SK-MEL-5 (cell line): ENCODE measurements around the gene TESK2. TPM values are rescaled to one million over a fixed set of nuclear protein-coding genes. Genes with fewer than 3 reads are reported as not detected.
"Not testable (repeated sequence)": the region's sequence is repeated elsewhere in the genome, so short reads cannot be mapped to it uniquely, and the experiment has no call there.

Experiments used
- DNase-seq: peaks from one replicate; pipeline ENCODE4 v3.0.0-alpha.2; 2016; ENCODE audit warnings: low read depth, low spot score
- in situ Hi-C: cut with HindIII; loops from 2 replicates; pipeline ENCODE4 v1.10.0; 2016; ENCODE audit warnings: low sequenced_read_pairs, high pct_unique_total_duplicates, low pct_unique_long_range_greater_than_20kb
- polyA plus RNA-seq, 2 experiments: library from polyadenylated mRNA; depleted of rRNA; stranded (reverse); fragments of >200 nt; gene quantifications; 2 replicates each; pipeline ENCODE4 v1.2.3, GENCODE V29; 2015
- total RNA-seq: library from RNA; depleted of rRNA; stranded (reverse); fragments of >200 nt; shearing (Covaris generic); gene quantifications from 2 replicates; pipeline ENCODE4 v1.2.3, GENCODE V29; 2014; rRNA removed

Gene TESK2, protein sequence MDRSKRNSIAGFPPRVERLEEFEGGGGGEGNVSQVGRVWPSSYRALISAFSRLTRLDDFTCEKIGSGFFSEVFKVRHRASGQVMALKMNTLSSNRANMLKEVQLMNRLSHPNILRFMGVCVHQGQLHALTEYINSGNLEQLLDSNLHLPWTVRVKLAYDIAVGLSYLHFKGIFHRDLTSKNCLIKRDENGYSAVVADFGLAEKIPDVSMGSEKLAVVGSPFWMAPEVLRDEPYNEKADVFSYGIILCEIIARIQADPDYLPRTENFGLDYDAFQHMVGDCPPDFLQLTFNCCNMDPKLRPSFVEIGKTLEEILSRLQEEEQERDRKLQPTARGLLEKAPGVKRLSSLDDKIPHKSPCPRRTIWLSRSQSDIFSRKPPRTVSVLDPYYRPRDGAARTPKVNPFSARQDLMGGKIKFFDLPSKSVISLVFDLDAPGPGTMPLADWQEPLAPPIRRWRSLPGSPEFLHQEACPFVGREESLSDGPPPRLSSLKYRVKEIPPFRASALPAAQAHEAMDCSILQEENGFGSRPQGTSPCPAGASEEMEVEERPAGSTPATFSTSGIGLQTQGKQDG
- total RNA-seq, result 32.9 and 36.1 TPM in 2 replicates
- polyA plus RNA-seq (2015; cell fraction: cytosol; rRNA removed), result 34.6 and 45.8 TPM in 2 replicates
- polyA plus RNA-seq (2015; cell fraction: nucleus; rRNA removed), result 52.1 and 55.6 TPM in 2 replicates

GRCh38 chr1:45490626-45491486 lies at the start of gene TESK2:
TESK2 (minus strand) TSS chr1:45491163; CDS start chr1:45457785, 33,378 bp downstream.
- DNase-seq, result peak; percentile 100
- in situ Hi-C loops, result no loop called here

DNA sequence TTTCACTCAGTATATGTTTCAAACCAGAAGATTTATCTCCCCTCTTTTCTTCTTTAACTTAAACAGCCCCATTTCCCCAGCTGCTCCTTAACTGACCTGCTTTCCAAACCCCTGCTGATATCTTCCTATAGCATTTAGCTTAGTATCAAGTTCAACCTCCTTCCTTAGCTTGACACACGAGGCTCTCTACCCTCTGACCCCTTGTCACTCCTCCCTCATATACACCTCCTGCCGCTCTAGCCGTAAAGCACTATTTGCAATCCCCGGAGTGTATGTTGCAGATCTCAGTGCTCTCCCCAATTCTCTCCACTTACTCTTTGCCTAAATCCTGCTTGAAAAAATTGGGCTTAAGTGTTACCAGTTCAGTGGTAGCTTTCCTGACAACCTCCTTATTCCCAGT lies 45.9 kb upstream of the TESK2 start:
- in situ Hi-C loops, result no loop called here
- DNase-seq, result no peak

DNA sequence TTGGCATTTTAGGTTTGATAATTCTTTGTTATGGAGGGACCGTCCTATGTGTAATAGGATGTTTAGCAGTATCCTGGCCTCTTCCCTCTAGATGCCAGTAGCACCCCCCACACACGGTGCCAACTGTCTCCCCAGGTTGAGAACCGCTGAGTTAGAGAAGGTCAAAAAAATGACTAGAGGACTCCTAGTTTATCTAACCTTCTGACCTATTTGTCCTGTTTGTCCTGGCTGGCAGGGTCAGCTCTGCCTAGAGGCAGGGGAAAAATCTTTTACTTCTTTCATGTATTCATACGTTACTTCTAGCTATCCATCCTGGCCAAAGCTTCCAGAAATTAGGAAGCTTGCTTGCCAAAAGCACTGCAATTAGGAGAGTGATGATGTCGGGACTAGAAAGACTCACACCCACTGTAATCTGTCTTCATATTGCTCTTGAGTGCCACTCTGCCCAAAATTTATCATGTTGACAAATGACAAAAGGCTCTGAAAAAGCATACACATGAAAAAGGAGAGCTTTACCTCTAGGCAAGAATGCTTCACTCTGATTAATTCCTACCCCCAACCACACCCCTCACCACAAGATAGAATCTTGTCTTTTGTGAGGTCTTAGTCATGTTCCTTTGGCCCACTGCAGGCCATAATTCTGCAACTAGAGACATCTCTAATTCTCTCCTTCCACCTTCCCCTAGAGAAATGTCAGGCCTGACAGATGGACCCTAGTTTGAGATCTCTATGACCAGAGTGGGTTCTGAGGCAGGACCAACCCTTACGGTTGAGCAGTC lies 45.2 kb upstream of the TESK2 start:
- in situ Hi-C loops, result no loop called here
- DNase-seq, result no peak

GRCh38 chr1:45531873-45532272 lies 40.9 kb upstream of the TESK2 start:
- in situ Hi-C loops, result no loop called here
- DNase-seq, result no peak

GRCh38 chr1:45530632-45531135 lies 39.7 kb upstream of the TESK2 start:
- no peak for DNase-seq
- in situ Hi-C loops, result no loop called here

DNA sequence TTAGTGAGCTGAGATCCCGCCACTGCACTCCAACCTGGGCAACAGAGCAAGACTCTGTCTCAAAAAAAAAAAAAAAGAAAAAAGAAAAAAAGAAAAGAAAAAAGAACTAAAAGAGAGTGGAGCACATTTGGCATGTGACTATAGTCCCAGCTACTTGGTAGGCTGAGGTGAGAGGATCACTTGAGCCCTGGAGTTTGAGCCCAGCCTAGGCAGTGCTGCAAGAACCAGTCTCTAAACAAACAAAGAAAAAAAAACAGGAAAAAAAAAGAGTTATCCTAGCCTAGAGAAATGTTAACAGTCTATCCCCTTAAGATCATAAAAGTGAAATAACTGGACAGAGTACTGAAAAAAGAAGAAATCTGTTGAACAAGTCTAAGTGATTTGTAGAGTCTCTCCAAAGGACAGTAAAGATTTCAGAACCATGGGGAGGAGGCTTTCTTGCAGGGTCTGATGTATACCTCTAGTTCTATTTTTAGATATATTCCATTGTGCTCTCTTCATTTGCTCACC lies 35.2 kb upstream of the TESK2 start:
- in situ Hi-C loops, result no loop called here
- no peak for DNase-seq

GRCh38 chr1:45523975-45524374 lies 33.0 kb upstream of the TESK2 start:
- in situ Hi-C loops, DNase-seq: not testable (repeated sequence)

DNA sequence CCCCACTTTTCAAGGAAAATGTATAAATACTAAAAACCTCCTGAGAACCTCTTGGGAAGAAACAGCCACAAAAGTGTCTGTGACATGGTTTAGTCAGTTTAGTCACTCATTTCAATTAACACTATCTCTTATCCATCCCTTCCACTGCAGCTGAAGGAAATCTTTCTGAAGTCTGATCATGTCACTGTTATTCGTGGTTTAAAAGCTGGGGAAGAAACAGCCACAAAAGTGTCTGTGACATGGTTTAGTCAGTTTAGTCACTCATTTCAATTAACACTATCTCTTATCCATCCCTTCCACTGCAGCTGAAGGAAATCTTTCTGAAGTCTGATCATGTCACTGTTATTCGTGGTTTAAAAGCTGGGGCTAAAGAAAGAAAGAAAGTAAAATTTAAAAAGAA lies 32.6 kb upstream of the TESK2 start:
- DNase-seq, in situ Hi-C loops: not testable (repeated sequence)

DNA sequence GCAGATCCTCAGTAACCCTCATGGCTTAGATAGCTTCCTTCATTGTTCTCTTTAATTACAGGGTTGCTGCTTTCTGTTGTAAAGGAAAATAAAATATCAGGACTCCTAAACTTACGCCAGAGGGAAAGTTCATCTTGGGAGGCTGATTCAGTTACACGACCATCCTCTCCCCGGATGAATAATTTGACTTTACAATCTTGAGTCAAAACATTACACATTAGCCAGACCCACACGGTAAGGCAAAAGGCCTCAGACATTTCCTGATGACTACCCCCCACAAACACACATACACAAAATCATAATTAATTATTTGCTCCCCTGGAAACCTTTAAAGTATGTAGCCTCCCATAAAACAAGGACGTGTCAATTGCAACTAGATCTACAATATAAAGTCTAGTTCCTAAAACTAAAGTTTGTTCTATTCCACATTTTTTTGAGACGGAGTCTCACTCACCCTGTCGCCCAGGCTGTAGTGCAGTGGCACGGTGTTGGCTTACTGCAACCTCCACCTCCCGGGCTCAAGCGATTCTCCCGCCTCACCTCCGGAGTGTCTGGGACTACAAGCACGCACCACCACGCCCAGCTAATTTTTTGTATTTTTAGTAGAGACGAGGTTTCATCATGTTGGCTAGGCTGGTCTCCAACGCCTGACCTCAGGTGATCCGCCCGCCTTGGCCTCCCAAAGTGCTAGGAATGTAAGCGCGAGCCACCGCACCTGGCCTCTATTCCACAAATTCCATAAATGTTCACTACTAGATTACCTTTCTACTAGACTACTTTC lies 31.6 kb upstream of the TESK2 start:
- DNase-seq, result no peak
- in situ Hi-C loops, result no loop called here

DNA sequence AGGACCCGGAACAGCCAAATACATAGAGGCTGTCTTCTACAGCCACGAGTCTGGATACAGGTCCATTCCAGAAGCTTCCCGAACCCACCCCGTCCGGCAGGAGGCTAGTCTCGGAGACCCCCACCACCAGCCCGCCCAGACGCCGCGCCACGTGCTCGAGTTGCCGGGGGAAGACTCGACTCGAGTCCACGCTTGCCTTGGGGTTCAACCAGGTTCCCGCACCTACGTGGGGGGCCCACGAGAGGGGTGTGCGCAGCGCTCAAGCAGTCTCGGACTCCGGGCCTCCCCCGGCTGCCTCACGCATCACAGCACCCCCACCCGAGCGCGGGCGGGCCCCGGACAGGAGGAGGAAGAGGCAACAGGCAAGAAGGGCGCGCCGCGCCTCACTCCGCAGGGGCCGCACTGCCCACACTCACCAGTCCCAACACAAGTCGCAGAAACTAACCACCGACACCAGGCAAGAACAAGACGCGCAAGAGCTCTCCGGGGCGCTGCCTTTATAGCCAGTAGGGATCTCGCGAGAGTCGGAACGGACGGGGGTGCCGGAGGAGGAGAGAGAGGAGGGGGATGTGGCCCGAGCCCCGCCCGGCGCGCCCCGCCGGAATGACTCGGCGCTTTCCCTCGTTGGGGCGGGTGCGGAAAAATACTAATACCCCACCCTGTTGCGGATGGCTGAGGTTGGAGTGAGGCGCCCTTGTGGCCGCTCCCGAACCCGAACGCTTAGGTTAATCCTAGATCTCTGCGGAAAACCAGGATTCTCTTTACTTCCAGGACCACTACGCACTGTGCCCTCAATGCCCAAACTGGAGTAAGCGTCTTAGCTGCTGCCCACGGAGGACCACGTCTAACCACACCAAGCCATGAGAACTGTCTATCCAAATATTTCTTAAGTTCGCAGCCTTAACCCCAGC lies 30.7 kb upstream of the TESK2 start, which contains the start of gene PRDX1:
Gene PRDX1, minus strand, starts transcription at position 472 of the 911 bp plus-strand sequence. CDS start 2,841 bp downstream, outside the sequence.
- in situ Hi-C loops, result no loop called here
- DNase-seq, result peak; percentile 96

DNA sequence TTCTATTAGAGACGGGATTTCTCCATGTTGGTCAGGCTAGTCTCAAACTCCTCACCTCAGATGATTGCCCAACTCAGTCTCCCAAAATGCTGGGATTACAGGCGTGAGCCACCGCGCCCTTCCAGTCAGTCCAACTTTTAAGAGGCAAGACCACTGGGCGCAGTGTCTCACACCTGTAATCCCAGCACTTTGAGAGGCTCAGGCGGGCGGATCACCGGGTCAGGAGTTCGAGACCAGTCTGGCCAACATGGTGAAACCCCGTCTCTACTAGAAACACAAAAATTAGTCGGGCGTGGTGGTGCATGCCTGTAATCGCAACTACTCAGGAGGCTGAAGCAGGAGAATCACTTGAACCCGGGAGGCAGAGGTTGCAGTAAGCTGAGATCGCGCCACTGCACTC lies 28.8 kb upstream of the TESK2 start:
- DNase-seq, in situ Hi-C loops: not testable (repeated sequence)

DNA sequence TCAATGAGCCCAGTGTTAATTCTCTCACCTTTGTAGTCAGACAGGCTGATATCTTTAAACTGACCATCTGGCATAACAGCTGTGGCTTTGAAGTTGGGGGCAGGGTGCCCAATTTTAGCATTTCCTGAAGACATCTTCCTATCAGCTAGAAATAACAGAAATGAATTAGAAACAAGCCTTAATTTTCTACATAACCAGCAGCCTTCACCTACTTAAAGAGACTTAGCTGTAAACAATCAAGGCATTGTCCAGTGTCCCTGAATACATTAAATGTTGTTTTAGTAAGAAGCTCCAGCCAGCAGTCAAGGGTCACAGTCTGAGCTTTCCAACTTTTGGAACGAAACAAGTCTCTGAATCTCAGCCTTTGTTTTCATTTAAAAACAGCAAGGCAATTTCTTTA lies 27.9 kb upstream of the TESK2 start:
- in situ Hi-C loops, result no loop called here
- peak; percentile 60 for DNase-seq

GRCh38 chr1:45518366-45518765 lies 27.4 kb upstream of the TESK2 start:
- in situ Hi-C loops, DNase-seq: not testable (repeated sequence)

GRCh38 chr1:45516465-45516864 lies 25.5 kb upstream of the TESK2 start:
- DNase-seq, result no peak
- in situ Hi-C loops, result no loop called here

DNA sequence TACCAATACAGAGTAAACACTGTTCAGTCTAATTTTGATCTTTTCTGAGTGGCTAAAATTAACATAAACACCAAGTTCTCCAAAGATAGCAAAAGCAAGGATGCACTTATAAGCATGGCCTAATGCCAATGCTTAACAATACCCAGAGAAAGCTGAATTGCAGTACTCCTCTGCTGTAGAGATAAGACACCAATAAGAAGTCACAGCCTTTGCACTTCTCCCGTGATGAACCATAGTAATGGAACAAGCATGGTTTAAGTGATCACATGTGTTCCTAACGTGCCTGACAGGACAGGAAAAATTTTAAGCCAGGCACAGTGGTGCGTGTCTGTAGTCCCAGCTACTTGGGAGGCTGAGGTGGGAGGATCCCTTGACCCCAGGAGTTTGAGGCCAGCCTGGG lies 25.1 kb upstream of the TESK2 start:
- in situ Hi-C loops, result no loop called here

More for the DNA sequence above, 25.1 kb upstream of the TESK2 start:
- DNase-seq, result no peak
